HepG2 (cell line): ENCODE data around the gene DEDD2. TPM values are rescaled to one million over a fixed set of nuclear protein-coding genes. Genes with fewer than 3 reads are reported as not detected.

ENCODE experiments used
- ARNT2 ChIP-seq: sonication (generic); formaldehyde crosslinking; IDR thresholded peaks from 2 replicates; pipeline ENCODE4 v1.8.0; 2022; ENCODE audit warnings: mild to moderate bottlenecking, low read depth, missing genetic modification reagents, moderate library complexity
- CREB1 ChIP-seq, 2 experiments: fragments of 450-650 bp in 1 of 2; IDR thresholded peaks; 2 replicates each; pipeline ENCODE4 v1.6.1; 2016 to 2017; ENCODE audit warnings: control low read depth in 1 of 2, mild to moderate bottlenecking in 1 of 2, missing compliant biosample characterization in 1 of 2, missing genetic modification characterization in 1 of 2
- EED ChIP-seq: sonication (generic); formaldehyde crosslinking; IDR thresholded peaks from 2 replicates; pipeline ENCODE4 v1.5.0; 2020; ENCODE audit warnings: mild to moderate bottlenecking, missing genetic modification reagents
- FOXO1 ChIP-seq: sonication (generic); formaldehyde crosslinking; IDR thresholded peaks from 2 replicates; pipeline ENCODE4 v1.4.0; 2020; ENCODE audit warnings: missing genetic modification reagents
- GTF3A ChIP-seq: sonication (generic); formaldehyde crosslinking; conservative IDR thresholded peaks from 2 replicates; pipeline ENCODE4 v1.4.0; 2020; ENCODE audit warnings: mild to moderate bottlenecking, missing genetic modification reagents
- HMG20B ChIP-seq: conservative IDR thresholded peaks from 2 replicates; pipeline ENCODE4 v1.6.1; 2016; ENCODE audit warnings: missing genetic modification reagents, missing compliant biosample characterization
- ISL2 ChIP-seq: sonication (generic); formaldehyde crosslinking; IDR thresholded peaks from 2 replicates; pipeline ENCODE4 v1.5.0; 2020; ENCODE audit warnings: missing genetic modification reagents
- KLF6 ChIP-seq: IDR thresholded peaks from 2 replicates; pipeline ENCODE4 v1.8.0; 2016; ENCODE audit warnings: missing biosample characterization, missing genetic modification reagents
- MAF1 ChIP-seq: sonication (generic); formaldehyde crosslinking; IDR thresholded peaks from 2 replicates; pipeline ENCODE4 v1.5.0; 2020; ENCODE audit warnings: missing genetic modification reagents, borderline replicate concordance
- NBN ChIP-seq: fragments of 450-650 bp; conservative IDR thresholded peaks from 2 replicates; pipeline ENCODE4 v1.6.1; 2017
- RXRB ChIP-seq: IDR thresholded peaks from 2 replicates; pipeline ENCODE4 v1.6.1; 2016; ENCODE audit warnings: borderline replicate concordance, missing genetic modification reagents, missing compliant biosample characterization
- SETDB1 ChIP-seq: sonication (generic); formaldehyde crosslinking; IDR thresholded peaks from 2 replicates; pipeline ENCODE4 v1.5.1; 2020; ENCODE audit warnings: missing genetic modification reagents, mild to moderate bottlenecking, borderline replicate concordance
- TFDP2 ChIP-seq: sonication (generic); formaldehyde crosslinking; IDR thresholded peaks from 2 replicates; pipeline ENCODE4 v1.4.0; 2020; ENCODE audit warnings: missing genetic modification reagents
- UBTF ChIP-seq: sonication (generic); formaldehyde crosslinking; IDR thresholded peaks from 2 replicates; pipeline ENCODE4 v1.4.0; 2020; ENCODE audit warnings: mild to moderate bottlenecking, missing genetic modification reagents
- YY1 ChIP-seq: IDR thresholded peaks from 2 replicates; pipeline ENCODE4 v1.6.1; 2011; ENCODE audit warnings: low read length, low read depth, moderate library complexity, mild to moderate bottlenecking; ENCODE audit not compliant: insufficient read depth, insufficient replicate concordance
- ZBTB34 ChIP-seq: sonication (generic); formaldehyde crosslinking; IDR thresholded peaks from 2 replicates; pipeline ENCODE4 v1.8.0; 2022; ENCODE audit warnings: mild to moderate bottlenecking, missing genetic modification reagents
- ZFX ChIP-seq: sonication (generic); formaldehyde crosslinking; IDR thresholded peaks from 2 replicates; pipeline ENCODE4 v1.4.0; 2020; ENCODE audit warnings: mild to moderate bottlenecking, low read depth, missing genetic modification reagents, moderate library complexity
- ZNF275 ChIP-seq: sonication (generic); formaldehyde crosslinking; IDR thresholded peaks from 2 replicates; pipeline ENCODE4 v1.8.0; 2022; ENCODE audit warnings: missing genetic modification reagents, mild to moderate bottlenecking, inconsistent platforms, borderline replicate concordance
- ZNF615 ChIP-seq: sonication (generic); formaldehyde crosslinking; IDR thresholded peaks from 2 replicates; pipeline ENCODE4 v1.5.0; 2020; ENCODE audit warnings: mild to moderate bottlenecking, missing genetic modification reagents, borderline replicate concordance
- ZNF75D ChIP-seq: sonication (generic); formaldehyde crosslinking; IDR thresholded peaks from 2 replicates; pipeline ENCODE4 v1.8.1; 2023; ENCODE audit warnings: missing genetic modification reagents, mild to moderate bottlenecking, borderline replicate concordance
- ZNF770 ChIP-seq: sonication (generic); formaldehyde crosslinking; IDR thresholded peaks from 2 replicates; pipeline ENCODE4 v1.5.0; 2020; ENCODE audit warnings: mild to moderate bottlenecking, missing genetic modification reagents
- polyA plus RNA-seq, 8 experiments: library from polyadenylated mRNA; depleted of rRNA in 3 of 8; stranded (reverse) in 7 of 8; unstranded in 1 of 8; fragments of >200 nt; fragmentation: Illumina TruSeq in 4 of 8; extraction: Trizol in 4 of 8; gene quantifications; 2 replicates each; pipeline versions ENCODE4 v1.2.1 to v1.2.3, GENCODE V29; 2011 to 2016; ENCODE audit warnings: low read depth in 4 of 8, missing spikeins in 1 of 8, mixed read lengths in 1 of 8; ENCODE audit not compliant: insufficient read depth in 1 of 8
- total RNA-seq, 5 experiments: library from RNA; depleted of rRNA; stranded (reverse); fragments of >200 nt; fragmentation: Illumina TruSeq; extraction: Trizol; gene quantifications; 2 replicates each; pipeline ENCODE4 v1.2.3, GENCODE V29; 2016; ENCODE audit warnings: low read depth in 1 of 5

Gene DEDD2
- total and polyA plus RNA-seq, 2 of the 13 experiments (the other 11 are each of a cell fraction or from before 2014, with no cell fraction given): 19.2 to 24.7 TPM

- TF ChIP-seq ZNF275 (no peak), ISL2 (CRISPR knock-in tag) (0 out of 2 replicates have a peak, but pooled peaks have one; percentile 25), KLF6 (CRISPR knock-in tag) (no peak), EED (peak; percentile 42; the same call in 1 of the 2 replicates), GTF3A (CRISPR knock-in tag) (no peak), ZNF615 (CRISPR knock-in tag) (no peak), ARNT2 (0 out of 2 replicates have a peak, but pooled peaks have one; percentile 48), UBTF (CRISPR knock-in tag) (peak; percentile 47; the same call in 1 of the 2 replicates), ZFX (peak; percentile 43; the same call in 1 of the 2 replicates), CREB1 (IDR thresholded peaks at IDR 0.05) (no peak), CREB1 (CRISPR knock-in tag; IDR thresholded peaks at IDR 0.05) (peak; percentile 5; the same call in 1 of the 2 replicates), NBN (no peak), RXRB (CRISPR knock-in tag) (no peak), ZBTB34 (CRISPR knock-in tag) (no peak), ZNF75D (CRISPR knock-in tag) (no peak), ZNF770 (no peak), TFDP2 (CRISPR knock-in tag) (0 out of 2 replicates have a peak, but pooled peaks have one; percentile 38), HMG20B (CRISPR knock-in tag) (no peak), YY1 (peak; percentile 8), SETDB1 (CRISPR knock-in tag) (no peak), FOXO1 (CRISPR knock-in tag) (peak; percentile 22), MAF1 (CRISPR knock-in tag) (no peak)
Measured at GRCh38 chr19:42254089-42254849, 36.8 kb upstream of the DEDD2 start (continued).
